Endothelial cell of umbilical vein (primary cell): Measurements from ENCODE around the gene SREK1IP1. TPM values are rescaled to one million over a fixed set of nuclear protein-coding genes. Genes with fewer than 3 reads are reported as not detected.
A peak's percentile ranks its signal among the peaks of the same experiment; 100 is the strongest.

Source experiments
- BruUV-seq: library from RNA; stranded (reverse); fragments of 400-500 nt; replicated peaks from 2 replicates; lab custom pipeline; 2021; lab: Mats Ljungman, UMichigan
- CTCF ChIA-PET: fragments of 300-600, 350-600 bp; sonication (Branson Sonifier 250); formaldehyde crosslinking; loops from one replicate; lab custom pipeline; 2021; ENCODE audit warnings: antibody characterized with exemption, inconsistent platforms; lab: Charles Lee
- POLR2A ChIA-PET: fragments of 300-600, 350-600 bp; sonication (Branson Sonifier 250); formaldehyde crosslinking; loops from one replicate; lab custom pipeline; 2021; ENCODE audit warnings: antibody characterized with exemption, inconsistent platforms; lab: Charles Lee
- DNase-seq: peaks from one replicate; pipeline ENCODE4 v3.0.0-alpha.2; 2011; ENCODE audit warnings: low read depth, low spot score
- FAIRE-seq: peaks from 2 replicates; lab custom pipeline; 2011; peaks lifted over from hg19 to GRCh38; lab: Jason Lieb, UNC
- H2AFZ ChIP-seq: 2 replicates; pipeline ENCODE4 v1.6.0; 2012; ENCODE audit warnings: low read depth, low read length, control low read depth, inconsistent platforms
- H3K27ac ChIP-seq: 2 replicates; pipeline ENCODE4 v1.5.1; 2011; ENCODE audit warnings: low read depth, mild to moderate bottlenecking, control low read depth, low read length, moderate library complexity; ENCODE audit not compliant: insufficient read depth
- H3K27me3 ChIP-seq, 2 experiments: 2 replicates each; pipeline versions ENCODE4 v1.6.0 to v1.6.1; 2011; ENCODE audit warnings: low read length in 2 of 2, mixed read lengths in 1 of 2; ENCODE audit not compliant: control insufficient read depth in 2 of 2, insufficient read depth in 2 of 2
- H3K36me3 ChIP-seq, 2 experiments: 2 replicates in 1 of 2; 3 replicates in 1 of 2; pipeline ENCODE4 v1.5.1; 2011; ENCODE audit warnings: low read length in 2 of 2, mild to moderate bottlenecking in 1 of 2, moderate library complexity in 1 of 2; ENCODE audit not compliant: control insufficient read depth in 2 of 2, insufficient read depth in 2 of 2; ENCODE audit errors: extremely low read depth in 1 of 2
- H3K4me1 ChIP-seq: 3 replicates; pipeline ENCODE4 v1.5.1; 2011; ENCODE audit warnings: mild to moderate bottlenecking, low read length; ENCODE audit not compliant: control insufficient read depth, insufficient read depth; ENCODE audit errors: extremely low read depth
- H3K4me2 ChIP-seq: 2 replicates; pipeline ENCODE4 v1.6.1; 2011; ENCODE audit warnings: low read length, control low read depth, mixed read lengths; ENCODE audit not compliant: insufficient read depth
- H3K4me3 ChIP-seq, 3 experiments: fragments of 200-600 bp in 1 of 3; sonication (generic), shearing (Covaris generic) in 1 of 3; replicated peaks in 1 of 3; 2 replicates each; pipeline ENCODE4 v1.5.1; 2011 to 2016; ENCODE audit warnings: control low read depth in 3 of 3, low read length in 3 of 3, mild to moderate bottlenecking in 2 of 3, inconsistent platforms in 1 of 3, low read depth in 1 of 3, moderate library complexity in 1 of 3; ENCODE audit not compliant: insufficient read depth in 1 of 3
- H3K79me2 ChIP-seq: 2 replicates; pipeline ENCODE4 v1.6.0; 2012; ENCODE audit warnings: low read length, inconsistent platforms; ENCODE audit not compliant: control insufficient read depth, insufficient read depth
- H3K9ac ChIP-seq: replicated peaks from 2 replicates; pipeline ENCODE3; 2011; ENCODE audit warnings: low read length, control low read depth; ENCODE audit not compliant: insufficient read depth; ENCODE audit errors: extremely low read depth
- H3K9me1 ChIP-seq: replicated peaks from 3 replicates; pipeline ENCODE4 v1.6.0; 2011; ENCODE audit warnings: mild to moderate bottlenecking, low read length; ENCODE audit not compliant: control insufficient read depth, insufficient read depth; ENCODE audit errors: extremely low read depth
- H3K9me3 ChIP-seq: replicated peaks from 2 replicates; pipeline ENCODE4 v1.5.1; 2012; ENCODE audit warnings: low read length, inconsistent platforms; ENCODE audit not compliant: control insufficient read depth, insufficient read depth
- H4K20me1 ChIP-seq: replicated peaks from 2 replicates; pipeline ENCODE3; 2011; ENCODE audit warnings: mild to moderate bottlenecking, low read length; ENCODE audit not compliant: control insufficient read depth, insufficient read depth; ENCODE audit errors: extremely low read depth
- EZH2 ChIP-seq: IDR thresholded peaks from 2 replicates; pipeline ENCODE4 v1.6.1; 2012; ENCODE audit warnings: borderline replicate concordance, low read depth, mild to moderate bottlenecking, moderate library complexity, low read length, inconsistent platforms; ENCODE audit not compliant: severe bottlenecking
- GATA2 ChIP-seq: IDR thresholded peaks from 2 replicates; pipeline ENCODE4 v1.7.0; 2011; ENCODE audit warnings: low read depth, mild to moderate bottlenecking, moderate library complexity, mixed read lengths, low read length; ENCODE audit not compliant: insufficient read length, insufficient read depth
- JUN ChIP-seq: IDR thresholded peaks from 2 replicates; pipeline ENCODE4 v1.6.1; 2011; ENCODE audit warnings: borderline replicate concordance, low read depth; ENCODE audit not compliant: insufficient read length, insufficient read depth
- MYC ChIP-seq: IDR thresholded peaks from one replicate; pipeline ENCODE4 v1.6.1; 2011; ENCODE audit warnings: mild to moderate bottlenecking, low read depth, low read length
- dilution Hi-C: fragments of 300-500 bp; cut with MboI; formaldehyde crosslinking; loops from one replicate; pipeline ENCODE4 v1.15.0; 2019; ENCODE audit warnings: low sequenced_read_pairs; ENCODE audit not compliant: extremely low pct_ligation_motif_present
- intact Hi-C: fragments of 100-400 bp; cut with micrococcal nuclease; formaldehyde crosslinking; loops from one replicate; pipeline ENCODE4 v1.10.0; 2022
- polyA plus RNA-seq, 4 experiments: library from polyadenylated mRNA; depleted of rRNA in 3 of 4; stranded (reverse) in 3 of 4; unstranded in 1 of 4; fragments of >200 nt; gene quantifications; 2 replicates each; pipeline versions ENCODE4 v1.2.1 to v1.2.3, GENCODE V29; 2011 to 2012; ENCODE audit warnings: missing spikeins in 1 of 4
- total RNA-seq: library from RNA; stranded (reverse); gene quantifications from 2 replicates; pipeline ENCODE4 v1.2.3, GENCODE V29; 2021
- TF ChIP-seq, protein P1 (sequence below), 2 donors: IDR thresholded peaks; 1 replicate in 1 of 2; 2 replicates in 1 of 2; pipeline ENCODE4 v1.5.1; 2011; ENCODE audit warnings: low read length in 2 of 2, mild to moderate bottlenecking in 2 of 2, moderate library complexity in 2 of 2, control low read depth in 1 of 2, inconsistent platforms in 1 of 2, low read depth in 1 of 2; ENCODE audit not compliant: insufficient read depth in 1 of 2; ENCODE audit errors: extremely low read depth in 1 of 2

Gene SREK1IP1
- total and polyA plus RNA-seq, 2 donors (not counting 3 experiments of a cell fraction or from before 2014, with no cell fraction given): 6.3 to 17.8 TPM

- dilution Hi-C loops (no loop called here), intact Hi-C loops (loop anchor here (5.0 kb wide), 1 partner anchor 261 kb away; the partner anchor contains the start of gene RGS7BP)
- Histone ChIP-seq H4K20me1 (no peaks in the 10 kb centered on the region), H3K27ac (peak overlapping the region; percentile 89), H3K4me2 (peak overlapping the region; percentile 76), H3K4me1 (peaks cover 18% of the 10 kb centered on the region), H3K27me3 (no peaks in the 10 kb centered on the region), H3K36me3 (peaks cover 0 to 4% of the 10 kb centered on the region in 2 experiments), H2AFZ (peak overlapping the region; percentile 92), H3K4me3 (peak overlapping the region; percentile 72 to 97 (median 95)), H3K9me1 (no peaks in the 10 kb centered on the region), H3K9me3 (no peaks in the 10 kb centered on the region), H3K79me2 (peaks cover 75% of the 10 kb centered on the region), H3K9ac (peak overlapping the region; percentile 94)
- ChIA-PET POLR2A (no interaction called here), CTCF (interaction anchor here (1.0 to 1.9 kb wide), 6 partner anchors 10 to 716 kb away, joined by 3 to 9 read pairs (median 4); no protein-coding TSS in a partner anchor)
- FAIRE-seq: no peak
- DNase-seq: peak; percentile 61
- TF ChIP-seq MYC (no peak), EZH2 (no peak), JUN (no peak), GATA2 (no peak)
- TF ChIP-seq, protein P1, sequence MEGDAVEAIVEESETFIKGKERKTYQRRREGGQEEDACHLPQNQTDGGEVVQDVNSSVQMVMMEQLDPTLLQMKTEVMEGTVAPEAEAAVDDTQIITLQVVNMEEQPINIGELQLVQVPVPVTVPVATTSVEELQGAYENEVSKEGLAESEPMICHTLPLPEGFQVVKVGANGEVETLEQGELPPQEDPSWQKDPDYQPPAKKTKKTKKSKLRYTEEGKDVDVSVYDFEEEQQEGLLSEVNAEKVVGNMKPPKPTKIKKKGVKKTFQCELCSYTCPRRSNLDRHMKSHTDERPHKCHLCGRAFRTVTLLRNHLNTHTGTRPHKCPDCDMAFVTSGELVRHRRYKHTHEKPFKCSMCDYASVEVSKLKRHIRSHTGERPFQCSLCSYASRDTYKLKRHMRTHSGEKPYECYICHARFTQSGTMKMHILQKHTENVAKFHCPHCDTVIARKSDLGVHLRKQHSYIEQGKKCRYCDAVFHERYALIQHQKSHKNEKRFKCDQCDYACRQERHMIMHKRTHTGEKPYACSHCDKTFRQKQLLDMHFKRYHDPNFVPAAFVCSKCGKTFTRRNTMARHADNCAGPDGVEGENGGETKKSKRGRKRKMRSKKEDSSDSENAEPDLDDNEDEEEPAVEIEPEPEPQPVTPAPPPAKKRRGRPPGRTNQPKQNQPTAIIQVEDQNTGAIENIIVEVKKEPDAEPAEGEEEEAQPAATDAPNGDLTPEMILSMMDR (IDR thresholded peaks at IDR 0.05; ENCODE audit: extremely low read depth in 1 of 2, insufficient read depth in 1 of 2, low read depth in 1 of 2, low read length in 2 of 2): no peak
- BruUV-seq: TSS peak; percentile 51
Observed at GRCh38 chr5:64767959-64768357, 533 bp downstream of the SREK1IP1 start.
